Measurements from ENCODE around the gene CHRNE.
"Not testable (repeated sequence)": the region's sequence is repeated elsewhere in the genome, so short reads cannot be mapped to it uniquely, and the experiment has no call there.

CHRNE gene

GRCh38 chr17:4872786-4873185 is 30.1 kb downstream of the CHRNE start:
- no peak for TF ChIP-seq Cebpa-rat (IDR thresholded peaks at IDR 0.05)
- Histone ChIP-seq H3K4me3 (no peak overlapping the region), H3K36me3 (peaks cover 0 to 38% (median 4%) of the 10 kb centered on the region in 11 experiments; a peak in 8 of 22 replicates), H3K4me2 (peak overlapping the region in 3 of 11 experiments; percentile 38 to 49 (median 39); a peak in 6 of 22 replicates), H3K4me1 (peaks cover 11 to 49% (median 18%) of the 10 kb centered on the region in 10 experiments; a peak in 19 of 20 replicates), H3K9ac (no peak overlapping the region; a peak in 1 of 22 replicates), H4K20me1 (peaks cover 9 to 81% (median 22%) of the 10 kb centered on the region in 11 experiments; a peak in 19 of 22 replicates), H3K27me3 (no peaks in the 10 kb centered on the region), H3K27ac (0 out of 22 replicates have a peak overlapping the region, but pooled peaks of 1 of the 11 experiments have one; percentile 5), H3K9me3 (replicated peaks in 1 of 11) (no peaks in the 10 kb centered on the region)

- Histone ChIP-seq H3K27me3 (no peaks in the 10 kb centered on the region), H3K36me3 (peaks cover 0 to 38% (median 4%) of the 10 kb centered on the region in 11 experiments; a peak in 8 of 22 replicates), H3K4me2 (0 out of 22 replicates have a peak overlapping the region, but pooled peaks of 1 of the 11 experiments have one; percentile 48), H3K4me3 (no peak overlapping the region), H4K20me1 (peaks cover 0 to 69% (median 9%) of the 10 kb centered on the region in 11 experiments; a peak in 16 of 22 replicates), H3K27ac (no peak overlapping the region), H3K9me3 (replicated peaks in 1 of 11) (no peaks in the 10 kb centered on the region), H3K9ac (no peak overlapping the region), H3K4me1 (peaks cover 0 to 36% (median under 1%) of the 10 kb centered on the region in 10 experiments; a peak in 8 of 20 replicates)
- TF ChIP-seq Cebpa-rat (IDR thresholded peaks at IDR 0.05): no peak
Measured at GRCh38 chr17:4870855-4871254, 32.0 kb downstream of the CHRNE start.

GRCh38 chr17:4869058-4869998 is 33.6 kb downstream of the CHRNE start:
- H3K9ac ChIP-seq; H3K4me3 ChIP-seq; H3K27me3 ChIP-seq; H3K4me2 ChIP-seq; H3K9me3 ChIP-seq (replicated peaks in 1 of 11); H3K27ac ChIP-seq: not testable (repeated sequence)
- H4K20me1 ChIP-seq: peaks cover 0 to 61% (median 9%) of the 10 kb centered on the region in 11 experiments; a peak in 13 of 22 replicates
- peaks cover 0 to 36% (median 0%) of the 10 kb centered on the region in 10 experiments; a peak in 7 of 20 replicates for H3K4me1 ChIP-seq
- peaks cover 0 to 25% (median 4%) of the 10 kb centered on the region in 11 experiments; a peak in 8 of 22 replicates for H3K36me3 ChIP-seq

DNA sequence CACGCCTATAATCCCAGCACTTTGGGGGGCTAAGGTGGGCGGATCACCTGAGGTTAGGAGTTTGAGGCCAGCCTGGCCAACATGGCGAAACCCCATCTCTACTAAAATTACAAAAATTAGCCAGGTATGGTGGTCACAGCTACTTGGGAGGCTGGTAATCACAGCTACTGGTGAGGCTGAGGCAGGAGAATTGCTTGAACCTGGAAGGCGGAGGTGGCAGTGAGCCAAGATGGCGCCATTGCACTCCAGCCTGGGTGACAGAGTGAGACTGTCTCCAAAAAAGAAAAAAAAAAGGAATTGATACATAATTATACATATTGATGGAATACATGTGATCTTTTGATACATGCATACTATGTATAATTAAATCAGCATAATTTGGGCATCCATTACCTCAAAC is 35.4 kb downstream of the CHRNE start:
- not testable (repeated sequence) for H3K27ac ChIP-seq; H3K4me3 ChIP-seq; H3K9me3 ChIP-seq (replicated peaks in 1 of 11); H3K27me3 ChIP-seq; H3K4me2 ChIP-seq; H3K9ac ChIP-seq
- Histone ChIP-seq H3K4me1 (peaks cover 0 to 27% (median 0%) of the 10 kb centered on the region in 10 experiments; a peak in 7 of 20 replicates), H3K36me3 (peaks cover 0 to 17% (median 5%) of the 10 kb centered on the region in 11 experiments; a peak in 7 of 22 replicates), H4K20me1 (peaks cover 0 to 57% (median 11%) of the 10 kb centered on the region in 11 experiments; a peak in 13 of 22 replicates)

GRCh38 chr17:4863321-4863720 is 39.6 kb downstream of the CHRNE start:
- H3K4me1 ChIP-seq: peaks cover 0 to 10% (median 7%) of the 10 kb centered on the region in 10 experiments; a peak in 14 of 20 replicates
- H3K27ac ChIP-seq: no peak overlapping the region
- no peak overlapping the region for H3K4me2 ChIP-seq
- H3K9ac ChIP-seq: no peak overlapping the region
- no peaks in the 10 kb centered on the region for H3K27me3 ChIP-seq
- H3K4me3 ChIP-seq: no peak overlapping the region
- TF ChIP-seq Cebpa-rat (IDR thresholded peaks at IDR 0.05): no peak
- peaks cover 28 to 67% (median 36%) of the 10 kb centered on the region in 11 experiments; a peak in 21 of 22 replicates for H4K20me1 ChIP-seq
- peaks cover 8 to 40% (median 21%) of the 10 kb centered on the region in 11 experiments; a peak in 19 of 22 replicates for H3K36me3 ChIP-seq
- no peaks in the 10 kb centered on the region for H3K9me3 ChIP-seq (replicated peaks in 1 of 11)

- Histone ChIP-seq H3K9me3 (replicated peaks in 1 of 11) (no peaks in the 10 kb centered on the region), H3K36me3 (peaks cover 8 to 40% (median 21%) of the 10 kb centered on the region in 11 experiments; a peak in 19 of 22 replicates), H3K27me3 (no peaks in the 10 kb centered on the region), H4K20me1 (peaks cover 30 to 67% (median 40%) of the 10 kb centered on the region in 11 experiments; a peak in 21 of 22 replicates), H3K4me3 (no peak overlapping the region), H3K27ac (no peak overlapping the region), H3K4me2 (no peak overlapping the region), H3K4me1 (peaks cover 5 to 16% (median 13%) of the 10 kb centered on the region in 10 experiments; a peak in 18 of 20 replicates), H3K9ac (no peak overlapping the region)
- no peak for TF ChIP-seq Cebpa-rat (IDR thresholded peaks at IDR 0.05)
Measured at GRCh38 chr17:4862720-4863119, 40.2 kb downstream of the CHRNE start.

DNA sequence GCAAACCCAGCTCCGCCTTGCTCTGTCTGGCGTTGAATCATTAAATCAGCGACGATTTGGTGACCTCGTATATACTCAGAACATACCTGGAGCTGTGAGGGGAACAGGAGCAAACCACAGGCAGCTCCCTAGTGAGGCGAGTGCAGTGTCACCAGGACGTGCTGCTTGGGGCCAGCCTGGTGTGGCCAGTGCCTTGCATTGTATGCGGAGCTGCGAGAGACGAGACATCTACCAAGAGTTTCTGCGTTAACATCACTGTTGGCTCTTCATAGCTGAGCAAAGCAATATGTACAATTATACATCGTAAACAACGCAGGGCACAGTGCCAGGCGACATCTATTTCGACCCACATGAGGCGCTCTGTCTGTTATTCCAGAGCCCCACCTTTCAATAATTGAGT is 41.8 kb downstream of the CHRNE start:
- Histone ChIP-seq H3K9me3 (replicated peaks in 1 of 11) (no peaks in the 10 kb centered on the region), H3K4me3 (no peak overlapping the region), H3K9ac (no peak overlapping the region), H3K27me3 (no peaks in the 10 kb centered on the region), H3K4me1 (peaks cover 6 to 24% (median 17%) of the 10 kb centered on the region in 10 experiments; a peak in 18 of 20 replicates), H4K20me1 (peaks cover 46 to 79% (median 57%) of the 10 kb centered on the region in 11 experiments; a peak in 21 of 22 replicates), H3K27ac (no peak overlapping the region), H3K4me2 (no peak overlapping the region), H3K36me3 (peaks cover 8 to 50% (median 27%) of the 10 kb centered on the region in 11 experiments; a peak in 20 of 22 replicates)
- TF ChIP-seq Cebpa-rat (IDR thresholded peaks at IDR 0.05): no peak

DNA sequence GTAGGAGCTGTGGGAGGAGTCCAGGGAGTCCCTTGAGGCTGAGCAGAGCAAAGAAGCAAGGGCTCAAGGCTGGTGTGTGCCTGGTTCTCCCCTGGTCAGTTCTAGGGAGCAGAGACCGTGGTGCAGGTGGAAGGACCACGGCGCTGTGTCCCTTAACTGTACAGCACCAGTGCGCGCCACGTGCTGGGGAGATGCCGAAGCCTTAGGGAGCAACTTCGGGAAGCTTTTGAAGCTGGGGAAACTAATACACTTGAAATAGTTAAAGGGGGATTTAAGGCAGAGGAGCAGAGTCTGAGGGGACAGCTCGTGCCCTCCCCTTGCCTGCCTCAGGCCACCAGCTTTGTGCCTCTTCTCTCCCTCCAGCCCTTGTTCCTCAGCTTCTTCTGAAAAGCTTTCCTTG is 42.2 kb downstream of the CHRNE start:
- no peak overlapping the region for H3K27ac ChIP-seq

More for the DNA sequence above, 42.2 kb downstream of the CHRNE start:
- H3K9ac ChIP-seq: no peak overlapping the region
- H3K27me3 ChIP-seq: no peaks in the 10 kb centered on the region
- peaks cover 6 to 24% (median 17%) of the 10 kb centered on the region in 10 experiments; a peak in 18 of 20 replicates for H3K4me1 ChIP-seq
- H3K9me3 ChIP-seq (replicated peaks in 1 of 11): no peaks in the 10 kb centered on the region
- no peak overlapping the region for H3K4me2 ChIP-seq
- peaks cover 8 to 51% (median 27%) of the 10 kb centered on the region in 11 experiments; a peak in 20 of 22 replicates for H3K36me3 ChIP-seq
- TF ChIP-seq Cebpa-rat (IDR thresholded peaks at IDR 0.05): no peak
- H3K4me3 ChIP-seq: no peak overlapping the region
- H4K20me1 ChIP-seq: peaks cover 50 to 81% (median 60%) of the 10 kb centered on the region in 11 experiments; a peak in 21 of 22 replicates

All from BLaER1 treated with 17β-estradiol and CSF1 and Interleukin-3, amounts not matched to agents 10 nM and 100 nM (cell line).